ENCODE measurements around the gene ZNF124. TPM values are rescaled to one million over a fixed set of nuclear protein-coding genes. Genes with fewer than 3 reads are reported as not detected.

ZNF124 gene
- total RNA-seq, 6 experiments from 2014 or later, result 10.3 to 17.2 (median 14.0) TPM

DNA sequence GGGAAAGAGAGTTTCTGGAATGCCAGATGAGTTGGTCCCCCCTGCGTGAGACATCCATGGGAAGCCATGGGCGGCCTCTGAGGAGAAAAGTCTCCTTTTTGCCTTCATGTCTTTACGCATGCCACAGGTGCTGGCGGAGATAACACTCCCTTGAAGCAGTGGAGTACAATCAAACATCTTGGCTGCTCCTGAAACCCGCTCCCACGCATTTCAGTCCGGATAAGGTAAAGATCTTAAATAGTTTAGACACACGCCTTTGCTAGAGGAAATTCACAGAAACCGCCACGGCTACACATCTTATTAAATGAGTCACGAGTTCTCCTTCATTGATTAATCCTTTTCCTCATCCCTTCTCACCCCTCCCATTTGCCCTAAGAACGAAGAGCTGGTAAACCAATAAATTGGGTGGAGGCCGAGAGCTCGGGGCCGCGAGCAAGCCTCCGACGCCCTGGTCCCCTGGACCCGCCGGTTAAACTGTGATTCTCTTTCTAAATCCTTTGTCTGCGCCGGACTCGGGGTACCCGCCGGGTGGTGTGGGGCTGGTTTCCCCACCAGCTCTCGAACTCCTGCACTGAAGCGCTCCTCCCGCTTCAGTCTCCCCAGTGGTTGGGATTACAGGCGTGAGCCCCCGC is 61.1 kb downstream of the ZNF124 start:
- Mint-ChIP-seq H3K9me3 (peaks cover 9% of the 10 kb centered on the region), H3K36me3 (ENCODE audit: low read depth) (peaks cover 3% of the 10 kb centered on the region; the same call in 1 of the 2 replicates), H3K4me3 (peak overlapping the region; percentile 86), H3K27ac (peak overlapping the region; percentile 52; the same call in 1 of the 2 replicates), H3K27me3 (ENCODE audit: insufficient read depth) (no peaks in the 10 kb centered on the region; the same call in none of the 2 replicates), H3K4me1 (ENCODE audit: low read depth) (peaks cover 17% of the 10 kb centered on the region)
- no peak for TF ChIP-seq CTCF (IDR thresholded peaks at IDR 0.05)
- DNase-seq, result no peak

- no peak for TF ChIP-seq CTCF (IDR thresholded peaks at IDR 0.05)
- Mint-ChIP-seq H3K27me3 (ENCODE audit: insufficient read depth) (no peaks in the 10 kb centered on the region; the same call in 1 of the 2 replicates), H3K36me3 (ENCODE audit: low read depth) (peaks cover 15% of the 10 kb centered on the region), H3K9me3 (peaks cover 11% of the 10 kb centered on the region), H3K4me1 (ENCODE audit: low read depth) (peaks cover 21% of the 10 kb centered on the region), H3K27ac (no peak overlapping the region), H3K4me3 (no peak overlapping the region)
- no peak for DNase-seq
Measured at GRCh38 chr1:247107694-247108093, 64.1 kb downstream of the ZNF124 start.

GRCh38 chr1:247105966-247106365 is 65.9 kb downstream of the ZNF124 start:
- no peaks in the 10 kb centered on the region; the same call in 1 of the 2 replicates for H3K27me3 Mint-ChIP-seq (ENCODE audit: insufficient read depth)
- DNase-seq, result no peak
- H3K4me3 Mint-ChIP-seq, result no peak overlapping the region
- peaks cover 25% of the 10 kb centered on the region for H3K4me1 Mint-ChIP-seq (ENCODE audit: low read depth)
- H3K9me3 Mint-ChIP-seq, result peaks cover 27% of the 10 kb centered on the region
- H3K27ac Mint-ChIP-seq, result no peak overlapping the region
- no peak for TF ChIP-seq CTCF (IDR thresholded peaks at IDR 0.05)
- H3K36me3 Mint-ChIP-seq (ENCODE audit: low read depth), result peaks cover 32% of the 10 kb centered on the region

Small RNA genes within 50 kb of the gene (microRNA-seq; reads per million reads assigned to microRNA genes)
- not detected for gene MIR3916

Other genes starting within 250 kb of the ZNF124 start
- gene AHCTF1, start 240.1 kb downstream of the ZNF124 start, total RNA-seq (2021; fragmentation: NEBNext Ultra II Directional; extraction: Animal tissue kit (Norgen Biotek cat#: 25700)), result 10 to 100 TPM; 28.2 to 32.8 (median 30.6) TPM
- 1 to 10 TPM in 5 of 6 experiments, under 1 TPM in 1; 0.78 to 3.2 (median 2.6) TPM for gene ZNF695, start 164.0 kb downstream of the ZNF124 start, total RNA-seq (2021; fragmentation: NEBNext Ultra II Directional; extraction: Animal tissue kit (Norgen Biotek cat#: 25700))
- 1 to 10 TPM; 1.3 to 1.9 (median 1.5) TPM for gene ZNF670, start 93.2 kb downstream of the ZNF124 start, total RNA-seq (2021; fragmentation: NEBNext Ultra II Directional; extraction: Animal tissue kit (Norgen Biotek cat#: 25700))
- gene ZNF669, start 67.7 kb downstream of the ZNF124 start, total RNA-seq (2021; fragmentation: NEBNext Ultra II Directional; extraction: Animal tissue kit (Norgen Biotek cat#: 25700)), result 1 to 10 TPM; 4.4 to 5.4 (median 4.8) TPM
- not detected for gene VN1R5, start 84.1 kb upstream of the ZNF124 start, total RNA-seq (2021; fragmentation: NEBNext Ultra II Directional; extraction: Animal tissue kit (Norgen Biotek cat#: 25700))
- gene ZNF496, start 159.8 kb upstream of the ZNF124 start, total RNA-seq (2021; fragmentation: NEBNext Ultra II Directional; extraction: Animal tissue kit (Norgen Biotek cat#: 25700)), result 10 to 100 TPM; 13.7 to 19.9 (median 17.1) TPM
- 1 to 10 TPM in 4 of 6 experiments, under 1 TPM in 2; 0.33 to 5.2 (median 4.3) TPM for gene NLRP3, start 244.2 kb upstream of the ZNF124 start, total RNA-seq (2021; fragmentation: NEBNext Ultra II Directional; extraction: Animal tissue kit (Norgen Biotek cat#: 25700))